Fibroblast of lung (primary cell): Measurements from ENCODE around the gene CENPX.

Experiments used
- CTCF ChIP-seq, 2 donors: IDR thresholded peaks in 1 of 2; conservative IDR thresholded peaks in 1 of 2; 1 replicate in 1 of 2; 2 replicates in 1 of 2; pipeline ENCODE4 v1.5.1; 2011 to 2012; ENCODE audit warnings: low read length in 2 of 2, control low read depth in 1 of 2, inconsistent platforms in 1 of 2, low read depth in 1 of 2, mild to moderate bottlenecking in 1 of 2
- EZH2 ChIP-seq: IDR thresholded peaks from 2 replicates; pipeline ENCODE4 v1.5.1; 2012; ENCODE audit warnings: low read length, control low read depth, mild to moderate bottlenecking; ENCODE audit errors: missing control alignments

GRCh38 chr17:82029391-82029790 lies 6.7 kb upstream of the CENPX start:
- no peak for TF ChIP-seq CTCF (conservative IDR thresholded peaks at IDR 0.05 in 1 of 2, IDR thresholded peaks at IDR 0.05 in 1 of 2; ENCODE audit: low read depth in 1 of 2, low read length in 2 of 2)
- no peak for TF ChIP-seq EZH2
